ENCODE measurements around the gene MASP2. TPM values are rescaled to one million over a fixed set of nuclear protein-coding genes. Genes with fewer than 3 reads are reported as not detected.

Gene MASP2
- total and polyA plus RNA-seq, 2 of the 8 experiments (the other 6 are each of a cell fraction or from before 2014, with no cell fraction given) = 0.54 to 1.2 TPM

- no peak overlapping the region for H3K27ac ChIP-seq (ENCODE audit: low read depth, low read length)
- POLR2A ChIA-PET (ENCODE audit: partially characterized antibody) = interaction anchor here (1.2 to 3.1 kb wide), 3 partner anchors 8 to 21 kb away, joined by 3 to 11 read pairs (median 4); partner anchors contain the start of gene EXOSC10
- CTCF ChIA-PET (ENCODE audit: partially characterized antibody) = interaction anchor here (0.6 to 7.0 kb wide), 4 partner anchors 9 to 58 kb away, joined by 3 to 46 read pairs (median 8); no protein-coding TSS in a partner anchor
Measured at GRCh38 chr1:11078631-11079030, 31.6 kb upstream of the MASP2 start.

More at GRCh38 chr1:11078631-11079030, 31.6 kb upstream of the MASP2 start:
- no peak overlapping the region for H2BK15ac ChIP-seq (ENCODE audit: low read length)
- peaks cover 35 to 86% (median 75%) of the 10 kb centered on the region in 4 experiments for H3K36me3 ChIP-seq (ENCODE audit: control insufficient read depth in 2 of 4, insufficient read depth in 4 of 4, low read length in 3 of 4)
- no peaks in the 10 kb centered on the region; the same call in 1 of the 2 replicates for H3K23me2 ChIP-seq (ENCODE audit: low read depth, low read length)
- H2BK120ac ChIP-seq (replicated peaks; ENCODE audit: low read depth, low read length) = no peak overlapping the region
- no peaks in the 10 kb centered on the region for H3K4me1 ChIP-seq (replicated peaks in 1 of 4; ENCODE audit: control insufficient read depth in 3 of 4, insufficient read depth in 4 of 4, low read length in 3 of 4)
- H4K91ac ChIP-seq (replicated peaks; ENCODE audit: insufficient read length, low read length) = no peak overlapping the region
- 90% methylated on average over 2 of the region's 2 CpGs; no CpG with 5 or more reads in 1 of the 2 experiments for WGBS, 2 experiments (ENCODE audit: extremely low coverage in 1 of 2, insufficient coverage in 1 of 2, insufficient read length in 1 of 2, insufficient replicate concordance in 2 of 2, low coverage in 1 of 2, low lambda C conversion rate in 2 of 2, missing lambda C conversion rate in 1 of 2)
- no peak overlapping the region for H3K4ac ChIP-seq (replicated peaks; ENCODE audit: insufficient read length, low read depth, low read length)
- TF ChIP-seq BCL11A (IDR thresholded peaks at IDR 0.05; ENCODE audit: low read depth in 2 of 2, low read length in 2 of 2) (no peak), TAF7 (optimal IDR thresholded peaks at IDR 0.05; ENCODE audit: borderline replicate concordance, low read depth, low read length) (no peak), SP2 (IDR thresholded peaks at IDR 0.05; ENCODE audit: low read length) (no peak), KDM1A (IDR thresholded peaks at IDR 0.05; ENCODE audit: borderline replicate concordance, low read length) (no peak), POLR2A (IDR thresholded peaks at IDR 0.05; ENCODE audit: control extremely low read depth in 1 of 2, low read depth in 2 of 2, low read length in 2 of 2) (no peak), E2F6 (IDR thresholded peaks at IDR 0.05) (no peak), POU5F1 (IDR thresholded peaks at IDR 0.05; ENCODE audit: low read depth, low read length) (no peak), TCF12 (IDR thresholded peaks at IDR 0.05; ENCODE audit: low read depth, low read length) (no peak), CTCF (IDR thresholded peaks at IDR 0.05; ENCODE audit: control extremely low read depth in 1 of 3, insufficient read depth in 1 of 3, low read depth in 1 of 3, low read length in 3 of 3) (no peak), SP4 (IDR thresholded peaks at IDR 0.05; ENCODE audit: low read length) (no peak), CBX5 (IDR thresholded peaks at IDR 0.05; ENCODE audit: low read depth, low read length) (no peak), RBBP5 (IDR thresholded peaks at IDR 0.05; ENCODE audit: borderline replicate concordance, low read depth, low read length) (no peak)
- no peaks in the 10 kb centered on the region for H3K79me2 ChIP-seq (ENCODE audit: control insufficient read depth in 1 of 2, insufficient read depth in 2 of 2, low read length in 2 of 2)
- no peak overlapping the region for H2BK20ac ChIP-seq (ENCODE audit: low read length)
- H2BK5ac ChIP-seq (ENCODE audit: low read depth, low read length) = no peak overlapping the region
- peaks cover 0 to 7% of the 10 kb centered on the region in 2 experiments for H4K20me1 ChIP-seq (replicated peaks in 1 of 2; ENCODE audit: control insufficient read depth in 1 of 2, insufficient read depth in 2 of 2, low read length in 2 of 2)
- FAIRE-seq (no peak), DNase-seq (ENCODE audit: low read depth in 1 of 2, low spot score in 2 of 2) (no peak)
- H3K79me1 ChIP-seq (ENCODE audit: low read depth, low read length) = no peaks in the 10 kb centered on the region
- no peak overlapping the region for H3K4me2 ChIP-seq (ENCODE audit: insufficient read depth in 1 of 2, low read depth in 2 of 2, low read length in 2 of 2)
- no peaks in the 10 kb centered on the region for H3K9me3 ChIP-seq (ENCODE audit: insufficient read depth in 2 of 2, low read depth in 1 of 2, low read length in 1 of 2)
- no peak overlapping the region for H3K9ac ChIP-seq (replicated peaks in 1 of 4; ENCODE audit: extremely low read depth in 1 of 4, low read depth in 3 of 4, low read length in 3 of 4)
- no peak overlapping the region for H3K23ac ChIP-seq (ENCODE audit: insufficient read length)
- no peak overlapping the region for H3K56ac ChIP-seq (replicated peaks; ENCODE audit: insufficient read length, low read depth, low read length)
- H2BK12ac ChIP-seq (ENCODE audit: low read depth, low read length) = no peak overlapping the region
- H2AFZ ChIP-seq (ENCODE audit: low read length) = no peak overlapping the region
- no peak overlapping the region for H4K5ac ChIP-seq (ENCODE audit: insufficient read length, low read depth, low read length)
- no peak overlapping the region for H3K18ac ChIP-seq (ENCODE audit: extremely low read depth, low read length)
- no peak overlapping the region for H2AK5ac ChIP-seq (ENCODE audit: low read depth, low read length)
- no peaks in the 10 kb centered on the region for H3K27me3 ChIP-seq (replicated peaks in 1 of 4; ENCODE audit: control insufficient read depth in 3 of 4, extremely low read depth in 1 of 4, insufficient read depth in 3 of 4, low read length in 3 of 4)
- H4K8ac ChIP-seq (ENCODE audit: extremely low read depth, insufficient read depth, low read length) = no peak overlapping the region
- H3K14ac ChIP-seq (ENCODE audit: insufficient read length) = no peak overlapping the region
- H3K4me3 ChIP-seq (ENCODE audit: extremely low read depth in 1 of 4, insufficient read depth in 2 of 4, low read depth in 3 of 4, low read length in 4 of 4) = no peak overlapping the region
